Gastroesophageal sphincter (tissue), 4 donors: ENCODE results near the gene ANK2. TPM values are rescaled to one million over a fixed set of nuclear protein-coding genes. Genes with fewer than 3 reads are reported as not detected.

Source experiments
- ATAC-seq: fragments of 150-250 bp; one replicate; pipeline ENCODE4 v1.9.1; 2016; ENCODE audit warnings: mild to moderate bottlenecking, moderate library complexity
- H3K27ac ChIP-seq, 4 donors: fragments of 200-600 bp; sonication (generic) in 3 of 4; 1 replicate in 3 of 4; 2 replicates in 1 of 4; pipeline ENCODE4 v1.5.1; 2016 to 2019
- H3K27me3 ChIP-seq: fragments of 200-600 bp; sonication (generic); one replicate; pipeline ENCODE4 v1.5.1; 2019
- H3K36me3 ChIP-seq, 2 donors: fragments of 200-600 bp; sonication (generic); one replicate each; pipeline ENCODE4 v1.5.1; 2019; ENCODE audit warnings: control low read depth in 1 of 2
- H3K4me1 ChIP-seq, 3 donors: fragments of 200-600 bp; sonication (generic); 1 replicate in 2 of 3; 2 replicates in 1 of 3; pipeline ENCODE4 v1.5.1; 2016 to 2019; ENCODE audit warnings: control low read depth in 2 of 3
- H3K4me3 ChIP-seq, 2 donors: fragments of 200-600 bp; sonication (generic); one replicate each; pipeline ENCODE4 v1.5.1; 2019; ENCODE audit warnings: mild to moderate bottlenecking in 1 of 2, moderate library complexity in 1 of 2
- H3K9me3 ChIP-seq, 3 donors: fragments of 200-600 bp; sonication (generic); one replicate each; pipeline ENCODE4 v1.5.1; 2017 to 2019; ENCODE audit warnings: control low read depth in 2 of 3
- CTCF ChIP-seq, 4 experiments: fragments of 200-600 bp in 2 of 4; fragments of 450-650 bp in 2 of 4; sonication (generic) in 1 of 4; IDR thresholded peaks; one replicate each; pipeline ENCODE4 v1.5.1; 2017 to 2019; ENCODE audit warnings: antibody characterized with exemption in 4 of 4, mild to moderate bottlenecking in 2 of 4, moderate library complexity in 2 of 4
- EP300 ChIP-seq: sonication (generic); formaldehyde crosslinking; IDR thresholded peaks from one replicate; pipeline ENCODE4 v1.6.1; 2017; ENCODE audit warnings: antibody characterized with exemption, mild to moderate bottlenecking
- POLR2A ChIP-seq, 2 donors: fragments of 450-650 bp; IDR thresholded peaks; one replicate each; pipeline ENCODE4 v1.6.1; 2017; ENCODE audit warnings: antibody characterized with exemption in 2 of 2, mild to moderate bottlenecking in 2 of 2, moderate library complexity in 1 of 2
- POLR2AphosphoS5 ChIP-seq: sonication (generic); formaldehyde crosslinking; IDR thresholded peaks from one replicate; pipeline ENCODE4 v1.6.1; 2017; ENCODE audit warnings: antibody characterized with exemption
- WGBS, 2 donors: methylation state at CpG; one replicate each; pipeline ENCODE4 v1.1.5; 2018; ENCODE audit warnings: low coverage in 1 of 2; 5-methylcytosine and 5-hydroxymethylcytosine counted together
- total RNA-seq, 4 donors: library from RNA; depleted of rRNA; stranded (reverse); fragments of >200 nt; gene quantifications; one replicate each; pipeline ENCODE4 v1.1.0, GENCODE V29; 2016

ANK2 gene
- total RNA-seq, 4 donors from 2014 or later: 84.9 to 104 (median 91.5) TPM

GRCh38 chr4:113026556-113026955, 22.9 kb upstream of the ANK2 start:
- Histone ChIP-seq H3K9me3 (no peaks in the 10 kb centered on the region), H3K4me1 (peaks cover 0 to 4% (median 0%) of the 10 kb centered on the region in 3 donors), H3K4me3 (no peak overlapping the region), H3K27me3 (no peaks in the 10 kb centered on the region), H3K36me3 (no peaks in the 10 kb centered on the region), H3K27ac (no peak overlapping the region)
- 51 to 75% methylated on average over 2 of the region's 2 CpGs for WGBS, 2 donors
- ATAC-seq: no peak
- TF ChIP-seq CTCF (IDR thresholded peaks at IDR 0.05): no peak
- TF ChIP-seq EP300: no peak
- no peak for TF ChIP-seq POLR2AphosphoS5
- TF ChIP-seq POLR2A (IDR thresholded peaks at IDR 0.05): no peak

- Histone ChIP-seq H3K36me3 (no peaks in the 10 kb centered on the region), H3K27me3 (no peaks in the 10 kb centered on the region), H3K27ac (no peak overlapping the region), H3K9me3 (no peaks in the 10 kb centered on the region), H3K4me3 (no peak overlapping the region), H3K4me1 (peaks cover 0 to 4% (median 0%) of the 10 kb centered on the region in 3 donors)
- ATAC-seq: no peak
- TF ChIP-seq EP300: no peak
- no peak for TF ChIP-seq CTCF (IDR thresholded peaks at IDR 0.05)
- TF ChIP-seq POLR2A (IDR thresholded peaks at IDR 0.05): no peak
- TF ChIP-seq POLR2AphosphoS5: no peak
- 90% methylated on average over 2 of the region's 2 CpGs; no CpG with 5 or more reads in 1 of the 2 donors for WGBS, 2 donors
Measured at GRCh38 chr4:113028074-113028473, 21.4 kb upstream of the ANK2 start.

DNA sequence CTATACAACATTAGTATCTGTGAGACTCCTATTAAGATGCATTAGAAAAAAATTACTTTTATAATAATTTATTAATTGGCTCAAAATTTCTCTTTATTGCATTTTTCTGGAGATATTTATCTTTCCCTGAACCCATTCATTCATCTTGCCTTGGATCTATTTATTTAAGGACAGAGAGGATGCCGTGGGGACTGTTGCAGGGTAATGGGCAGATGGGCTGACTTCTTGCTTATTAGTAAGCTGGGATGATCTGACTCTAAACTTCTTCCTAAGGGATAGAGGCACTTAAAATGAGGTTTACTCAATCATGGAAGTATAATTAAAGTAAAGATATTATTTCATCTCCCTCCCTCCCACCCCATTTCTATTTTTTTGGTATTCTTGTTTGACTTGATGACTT, 18.2 kb upstream of the ANK2 start:
- H3K36me3 ChIP-seq: no peaks in the 10 kb centered on the region
- WGBS, 2 donors: 20 to 57% methylated on average over 1 of the region's 1 CpG
- no peaks in the 10 kb centered on the region for H3K27me3 ChIP-seq
- TF ChIP-seq CTCF (IDR thresholded peaks at IDR 0.05): no peak
- no peak for TF ChIP-seq POLR2AphosphoS5
- no peak for TF ChIP-seq POLR2A (IDR thresholded peaks at IDR 0.05)
- no peak for TF ChIP-seq EP300
- no peak overlapping the region for H3K27ac ChIP-seq
- no peak for ATAC-seq
- no peaks in the 10 kb centered on the region for H3K9me3 ChIP-seq
- no peak overlapping the region for H3K4me3 ChIP-seq
- no peaks in the 10 kb centered on the region for H3K4me1 ChIP-seq

GRCh38 chr4:113040793-113041192, 8.7 kb upstream of the ANK2 start:
- Histone ChIP-seq H3K27ac (no peak overlapping the region), H3K4me1 (no peaks in the 10 kb centered on the region), H3K27me3 (no peaks in the 10 kb centered on the region), H3K9me3 (peaks cover 0 to 10% (median 0%) of the 10 kb centered on the region in 3 donors), H3K4me3 (no peak overlapping the region), H3K36me3 (no peaks in the 10 kb centered on the region)
- WGBS, 2 donors: 84 to 90% methylated on average over 1 of the region's 1 CpG
- ATAC-seq: no peak
- TF ChIP-seq POLR2A (IDR thresholded peaks at IDR 0.05) (no peak), POLR2AphosphoS5 (no peak), EP300 (no peak), CTCF (IDR thresholded peaks at IDR 0.05) (no peak)

DNA sequence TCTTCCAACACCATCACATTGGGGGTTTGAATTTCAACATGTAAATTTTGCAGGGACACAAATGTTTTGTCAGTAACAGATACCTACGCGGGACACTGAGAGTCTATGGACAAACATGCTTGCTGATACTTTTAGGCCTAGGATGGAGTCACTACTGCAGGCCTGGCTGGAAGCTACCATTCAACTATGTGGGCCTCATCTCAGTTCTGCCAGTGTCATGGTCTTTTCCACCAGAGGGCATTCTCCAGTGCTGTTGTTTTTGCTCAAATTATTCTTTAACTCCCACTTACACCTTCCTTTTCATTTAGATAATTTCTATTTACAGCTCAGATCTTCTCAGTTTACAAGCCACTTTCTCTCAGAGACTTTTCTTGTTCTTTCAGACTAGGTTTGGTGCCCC, 7.0 kb upstream of the ANK2 start:
- Histone ChIP-seq H3K27me3 (no peaks in the 10 kb centered on the region), H3K36me3 (no peaks in the 10 kb centered on the region), H3K4me3 (no peak overlapping the region), H3K4me1 (no peaks in the 10 kb centered on the region), H3K9me3 (peaks cover 0 to 10% (median 0%) of the 10 kb centered on the region in 3 donors), H3K27ac (no peak overlapping the region)
- WGBS, 2 donors: 50% methylated on average over 2 of the region's 2 CpGs
- ATAC-seq: no peak
- TF ChIP-seq EP300 (no peak), CTCF (IDR thresholded peaks at IDR 0.05) (no peak), POLR2A (IDR thresholded peaks at IDR 0.05) (no peak), POLR2AphosphoS5 (no peak)
